GM12875 (cell line): Measurements from ENCODE around the gene NNMT.

Experiments used
- H3K4me3 ChIP-seq: one replicate; pipeline ENCODE4 v1.5.1; 2011; ENCODE audit warnings: low read depth, low read length, control low read depth
- TF ChIP-seq, protein P1 (sequence below): IDR thresholded peaks from 2 replicates; pipeline ENCODE4 v1.5.1; 2011; ENCODE audit warnings: low read depth, mild to moderate bottlenecking, control low read depth, inconsistent platforms, low read length, moderate library complexity, borderline replicate concordance; ENCODE audit not compliant: insufficient read depth

The NNMT gene

DNA sequence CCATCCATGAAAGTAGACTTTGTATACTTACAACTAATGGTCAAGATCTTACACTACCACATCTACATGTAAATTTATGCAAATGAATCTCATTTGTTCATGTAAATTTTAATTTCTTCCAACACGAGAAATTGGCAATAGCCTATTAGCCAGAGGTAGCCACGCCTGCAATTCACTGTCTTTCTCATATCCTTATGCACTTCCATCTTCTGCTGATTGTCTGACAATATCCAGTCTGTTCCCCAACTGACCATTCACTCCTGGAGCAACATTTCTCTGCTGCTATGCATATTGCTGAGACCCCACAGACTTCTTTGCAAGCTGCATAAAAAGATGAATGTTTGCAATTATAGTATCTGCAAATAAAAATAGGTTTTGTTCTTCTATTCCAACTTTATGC, 2.5 kb downstream of the NNMT start:
- no peak overlapping the region for H3K4me3 ChIP-seq
- TF ChIP-seq, protein P1, sequence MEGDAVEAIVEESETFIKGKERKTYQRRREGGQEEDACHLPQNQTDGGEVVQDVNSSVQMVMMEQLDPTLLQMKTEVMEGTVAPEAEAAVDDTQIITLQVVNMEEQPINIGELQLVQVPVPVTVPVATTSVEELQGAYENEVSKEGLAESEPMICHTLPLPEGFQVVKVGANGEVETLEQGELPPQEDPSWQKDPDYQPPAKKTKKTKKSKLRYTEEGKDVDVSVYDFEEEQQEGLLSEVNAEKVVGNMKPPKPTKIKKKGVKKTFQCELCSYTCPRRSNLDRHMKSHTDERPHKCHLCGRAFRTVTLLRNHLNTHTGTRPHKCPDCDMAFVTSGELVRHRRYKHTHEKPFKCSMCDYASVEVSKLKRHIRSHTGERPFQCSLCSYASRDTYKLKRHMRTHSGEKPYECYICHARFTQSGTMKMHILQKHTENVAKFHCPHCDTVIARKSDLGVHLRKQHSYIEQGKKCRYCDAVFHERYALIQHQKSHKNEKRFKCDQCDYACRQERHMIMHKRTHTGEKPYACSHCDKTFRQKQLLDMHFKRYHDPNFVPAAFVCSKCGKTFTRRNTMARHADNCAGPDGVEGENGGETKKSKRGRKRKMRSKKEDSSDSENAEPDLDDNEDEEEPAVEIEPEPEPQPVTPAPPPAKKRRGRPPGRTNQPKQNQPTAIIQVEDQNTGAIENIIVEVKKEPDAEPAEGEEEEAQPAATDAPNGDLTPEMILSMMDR = no peak

DNA sequence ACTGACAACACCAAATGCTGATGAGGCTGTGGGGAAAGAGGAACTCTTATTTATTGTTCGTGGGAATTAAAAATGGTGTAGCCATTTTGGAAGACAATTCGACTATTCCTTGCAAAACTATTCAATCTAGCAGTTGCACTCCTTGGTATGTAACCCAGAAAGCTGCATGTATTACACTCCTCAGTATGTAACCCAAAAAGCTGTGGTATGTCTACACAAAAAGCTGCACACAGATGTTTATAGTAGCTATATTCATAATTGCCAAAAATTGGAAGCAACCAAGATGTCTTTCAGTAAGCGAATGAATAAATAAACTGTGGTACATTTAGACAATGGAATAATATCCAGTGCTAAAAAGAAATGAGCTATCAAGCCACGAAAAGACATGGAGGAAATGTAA, 4.9 kb downstream of the NNMT start:
- no peak overlapping the region for H3K4me3 ChIP-seq
- TF ChIP-seq, protein P1 = no peak

DNA sequence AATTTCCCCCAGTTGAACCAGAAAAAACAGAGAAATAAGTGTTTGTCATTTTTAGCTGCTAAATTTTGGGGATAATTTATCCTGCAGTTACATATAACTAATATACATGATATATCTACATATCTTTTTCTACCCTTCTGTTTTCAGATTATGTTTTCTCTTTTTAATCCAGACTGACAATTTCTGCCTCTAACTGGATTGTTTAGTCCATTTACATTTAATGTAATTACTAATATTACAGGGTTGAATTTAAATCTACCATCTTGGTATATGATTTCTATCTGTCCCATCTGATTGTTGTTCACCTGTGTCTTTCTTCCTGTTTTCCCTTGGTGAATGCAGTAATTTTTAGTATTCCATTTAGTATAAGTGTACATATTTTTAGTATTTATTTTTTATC, 5.7 kb downstream of the NNMT start:
- TF ChIP-seq, protein P1 = no peak
- H3K4me3 ChIP-seq = no peak overlapping the region

DNA sequence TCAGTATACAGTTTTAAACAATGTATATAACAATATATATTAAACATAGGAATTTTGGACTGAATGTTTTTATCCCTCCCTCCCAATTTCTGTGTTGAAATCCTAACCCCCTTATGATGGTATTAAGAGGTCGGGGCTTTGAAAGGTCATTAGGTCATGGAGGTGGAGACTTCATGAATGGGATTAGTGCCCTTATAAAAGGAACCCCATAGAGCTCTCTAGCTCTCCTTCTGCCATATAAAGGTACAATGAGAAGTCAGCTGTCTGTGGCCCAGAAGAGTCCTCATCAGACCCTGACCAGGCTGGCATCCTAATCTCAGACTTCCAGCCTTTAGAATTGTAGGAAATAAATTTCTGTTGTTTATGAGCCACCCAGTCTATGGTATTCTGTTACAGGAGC, 6.5 kb downstream of the NNMT start:
- TF ChIP-seq, protein P1 = no peak
- H3K4me3 ChIP-seq = no peak overlapping the region

DNA sequence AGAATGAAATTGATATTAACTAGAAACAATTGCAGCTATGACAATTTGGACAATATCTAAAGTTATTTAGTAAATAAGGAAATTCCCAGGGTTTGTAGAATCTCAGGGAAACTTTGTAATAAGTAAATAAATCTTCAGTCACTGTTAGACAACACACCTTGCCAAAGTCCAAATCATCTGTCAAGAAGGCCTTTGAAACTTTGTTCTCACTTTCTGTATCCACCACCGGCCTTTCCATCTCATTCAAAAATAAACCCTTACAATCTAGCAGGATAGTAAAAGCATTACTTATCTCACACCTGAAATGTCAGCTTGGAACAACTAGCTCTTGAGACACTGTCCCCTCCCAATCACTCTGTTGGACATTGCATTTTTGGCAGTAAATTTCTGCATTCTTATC, 7.9 kb downstream of the NNMT start:
- no peak overlapping the region for H3K4me3 ChIP-seq
- TF ChIP-seq, protein P1 = no peak

DNA sequence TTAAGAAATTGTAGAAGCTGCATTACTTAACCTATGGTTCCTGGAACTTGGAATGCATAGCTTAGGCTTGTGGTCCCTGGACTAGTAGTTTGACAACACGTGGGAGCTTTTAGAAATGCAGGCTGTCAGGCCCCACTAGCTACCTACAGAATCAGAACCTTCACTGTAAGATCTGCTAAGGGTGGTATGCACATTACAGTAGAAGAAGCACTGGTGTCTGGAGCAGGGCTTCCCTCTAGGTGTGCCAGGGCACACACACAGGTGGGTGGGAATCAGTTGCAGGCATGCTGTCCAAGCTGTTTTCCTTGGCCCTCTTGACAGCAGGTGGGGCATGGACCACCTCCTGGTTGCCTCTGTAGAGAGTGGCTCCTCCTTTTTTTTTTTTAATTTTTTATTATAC, 8.8 kb downstream of the NNMT start:
- H3K4me3 ChIP-seq = no peak overlapping the region
- TF ChIP-seq, protein P1 = no peak

DNA sequence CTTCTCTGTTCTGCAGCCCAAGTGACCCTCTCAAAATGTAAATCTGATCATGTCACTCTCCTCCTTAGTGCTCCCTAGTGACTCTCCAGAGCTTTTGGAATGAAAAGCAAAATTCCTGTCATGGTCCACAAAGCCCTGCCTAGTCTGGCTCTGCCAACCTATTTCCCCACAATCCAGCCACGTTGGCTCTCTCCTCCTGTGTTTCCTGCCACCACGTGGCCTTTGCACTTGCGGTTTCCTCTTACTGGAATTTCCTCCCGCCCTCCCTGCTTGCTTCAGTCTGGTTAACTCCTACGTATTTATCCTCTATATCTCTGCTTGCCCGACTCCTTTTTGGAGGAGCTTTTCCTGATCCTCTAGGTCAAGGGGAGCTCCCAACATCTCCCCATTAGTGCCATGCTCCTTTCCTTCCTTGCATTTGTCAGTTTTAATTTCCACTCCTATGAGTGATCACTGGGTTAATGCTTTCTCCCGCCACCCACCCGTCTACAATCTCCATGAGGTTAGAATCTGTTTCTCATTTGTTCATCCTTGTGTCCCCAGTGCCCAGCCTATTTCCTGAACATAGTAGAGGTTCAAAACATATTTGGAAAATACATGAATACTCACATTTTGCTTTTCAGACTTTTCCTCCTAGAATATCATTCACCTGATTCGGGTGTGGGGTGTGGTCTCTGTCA, 11.5 kb downstream of the NNMT start:
- H3K4me3 ChIP-seq = no peak overlapping the region
- TF ChIP-seq, protein P1 = no peak
